ENCODE data around the gene MICA.
"Not testable (repeated sequence)": the region's sequence is repeated elsewhere in the genome, so short reads cannot be mapped to it uniquely, and the experiment has no call there.

The MICA gene

DNA sequence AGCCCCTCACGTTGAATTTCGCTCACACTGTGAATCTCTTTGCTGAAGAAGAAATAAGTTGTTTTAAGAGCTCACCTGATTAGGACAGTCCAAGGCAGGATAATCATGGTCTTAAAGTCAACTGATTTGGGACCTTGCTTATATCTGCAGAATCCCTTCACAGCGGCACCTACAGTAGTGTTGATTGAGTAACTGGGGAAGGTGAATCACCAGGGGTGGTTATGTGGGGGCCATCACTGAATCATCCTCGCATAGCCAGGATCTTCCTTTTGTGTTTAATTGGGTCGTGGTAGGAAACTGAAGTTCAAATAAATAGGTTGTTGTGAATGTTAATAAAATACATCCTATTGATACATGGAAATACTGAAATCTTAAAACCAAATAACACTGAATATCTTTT is 20.2 kb upstream of the MICA start:
- no peak for DNase-seq

DNA sequence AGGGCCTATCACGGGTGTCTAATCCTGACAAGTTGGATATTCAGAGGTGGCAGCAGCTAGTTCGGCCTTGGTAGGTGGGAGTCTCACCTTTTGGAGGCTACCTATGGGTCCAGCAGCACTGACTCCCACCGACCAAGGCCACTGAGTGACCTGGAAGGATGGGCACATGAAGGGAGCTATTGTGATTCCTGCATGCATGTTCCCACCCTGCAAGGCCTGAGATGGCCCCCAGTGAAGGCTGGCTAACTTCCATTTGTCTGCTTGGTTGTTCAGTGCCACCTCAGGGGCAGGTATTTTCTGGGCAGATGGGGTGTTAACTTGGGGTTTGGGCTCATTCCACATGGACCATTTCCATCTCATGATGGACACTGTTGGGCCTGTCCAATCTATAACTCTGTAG is 18.4 kb upstream of the MICA start:
- no peak for DNase-seq

DNA sequence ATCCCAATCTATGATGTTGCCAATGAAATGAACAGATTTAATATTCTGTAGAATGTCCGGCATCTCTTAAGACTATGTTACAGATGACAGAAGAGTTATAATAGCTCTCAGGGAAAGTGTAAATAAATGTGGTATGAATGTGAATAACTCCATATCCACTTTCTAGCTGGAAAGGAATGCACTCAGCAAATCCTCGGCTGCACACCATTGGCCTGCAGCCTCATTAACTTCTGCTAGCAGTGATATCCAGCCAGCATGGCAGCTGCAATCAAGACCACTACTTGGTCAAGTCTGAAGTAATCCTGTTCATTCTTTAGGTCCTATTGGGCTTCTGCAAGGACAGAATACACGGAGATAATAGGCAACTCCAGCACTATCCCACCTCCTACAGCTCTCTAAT is 17.3 kb upstream of the MICA start:
- DNase-seq: no peak

DNA sequence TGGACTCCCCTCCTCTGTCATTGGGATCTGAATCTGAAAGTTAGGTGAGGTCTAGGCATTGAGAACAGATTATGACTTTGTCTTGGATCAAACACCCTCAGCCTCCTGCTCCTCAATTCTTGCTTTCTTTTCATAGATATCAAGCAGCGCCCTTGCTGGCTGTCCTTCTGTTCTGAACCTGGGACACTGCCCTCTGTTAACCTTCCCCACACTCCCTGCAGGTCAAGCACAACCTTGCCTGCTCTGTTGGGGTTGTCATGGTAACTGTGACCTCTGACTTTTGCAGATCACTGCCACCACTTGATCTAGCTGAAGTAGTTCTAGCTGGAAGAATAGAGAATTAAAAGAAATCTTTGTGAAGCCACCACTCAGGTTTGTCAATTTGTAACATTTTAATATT is 16.4 kb upstream of the MICA start:
- DNase-seq: no peak

DNA sequence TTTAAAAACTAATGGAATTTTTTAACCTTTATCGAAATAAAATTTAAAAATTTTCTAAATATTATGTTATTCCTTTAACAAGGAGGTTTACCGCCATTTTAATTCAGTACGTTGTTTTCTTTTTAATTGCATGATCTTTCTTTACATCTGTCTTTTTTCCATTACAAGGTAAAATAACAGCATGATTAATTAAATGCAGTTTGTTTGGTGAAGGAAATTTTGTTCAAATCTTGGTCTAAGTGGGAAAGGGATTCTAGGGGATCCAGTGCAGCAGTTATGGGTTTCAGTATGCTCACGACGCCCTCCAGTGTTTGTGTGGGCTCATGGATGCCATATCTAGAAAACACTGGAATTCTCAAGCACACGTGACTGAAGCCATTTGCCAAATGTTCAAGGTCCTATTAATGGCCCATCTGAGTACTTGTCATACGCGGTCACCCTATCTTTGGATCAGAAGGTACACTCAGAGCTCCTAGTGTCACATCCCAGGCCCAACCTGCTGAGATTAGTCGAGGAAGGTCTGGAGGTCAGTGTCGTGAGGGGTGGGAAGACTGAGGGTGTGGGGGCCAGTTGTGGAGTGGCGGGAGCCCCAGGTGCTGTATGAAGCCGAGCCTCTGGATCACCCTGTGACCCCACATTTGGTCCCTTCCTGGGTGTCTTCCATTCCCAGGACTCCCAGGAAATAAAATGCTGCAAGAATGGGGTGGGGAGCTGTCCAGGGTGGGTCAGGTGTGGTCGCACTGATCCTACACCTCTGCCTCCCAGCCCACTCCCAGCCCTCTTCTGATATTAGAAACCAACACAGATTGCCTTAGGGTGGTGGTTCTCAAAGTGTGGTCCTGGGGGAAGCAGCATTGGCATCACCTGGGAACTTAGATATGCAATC is 14.2 kb upstream of the MICA start:
- DNase-seq: not testable (repeated sequence)

DNA sequence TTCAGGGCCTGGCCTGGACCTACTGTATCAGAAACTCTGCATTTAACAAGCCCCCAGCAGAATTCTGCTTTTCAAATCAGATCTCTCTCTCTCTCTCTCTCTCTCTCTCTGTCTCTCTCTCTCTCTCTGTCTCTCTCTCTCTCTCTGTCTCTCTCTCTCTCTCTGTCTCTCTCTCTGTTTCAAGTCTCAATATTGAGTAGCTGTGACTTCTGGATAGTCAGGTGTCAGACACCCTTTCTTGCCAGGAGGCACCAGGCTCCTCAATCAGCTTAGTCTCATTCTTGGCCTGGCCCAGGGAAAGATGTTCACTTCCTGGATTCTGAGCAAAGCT is 13.6 kb upstream of the MICA start:
- DNase-seq: not testable (repeated sequence)

DNA sequence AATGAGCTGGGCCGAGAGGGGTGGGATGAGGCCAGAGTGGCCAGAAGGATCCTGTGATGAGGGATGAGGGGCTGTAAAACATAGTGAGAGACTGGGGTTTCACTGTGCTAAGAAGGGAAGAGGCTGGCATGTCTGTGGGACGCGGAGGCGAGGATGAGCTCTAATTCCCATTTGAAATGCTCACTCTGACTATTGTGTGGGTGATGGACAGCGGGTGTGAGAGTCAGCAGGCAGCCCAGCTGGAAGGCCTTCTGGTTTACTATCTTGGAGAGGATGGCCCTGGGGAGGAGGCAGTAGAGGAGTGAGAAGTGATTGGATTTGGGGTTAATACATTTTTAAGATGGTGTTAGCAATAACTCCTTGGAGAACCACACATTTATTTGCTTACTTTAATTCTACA is 9.5 kb upstream of the MICA start:
- DNase-seq: no peak

DNA sequence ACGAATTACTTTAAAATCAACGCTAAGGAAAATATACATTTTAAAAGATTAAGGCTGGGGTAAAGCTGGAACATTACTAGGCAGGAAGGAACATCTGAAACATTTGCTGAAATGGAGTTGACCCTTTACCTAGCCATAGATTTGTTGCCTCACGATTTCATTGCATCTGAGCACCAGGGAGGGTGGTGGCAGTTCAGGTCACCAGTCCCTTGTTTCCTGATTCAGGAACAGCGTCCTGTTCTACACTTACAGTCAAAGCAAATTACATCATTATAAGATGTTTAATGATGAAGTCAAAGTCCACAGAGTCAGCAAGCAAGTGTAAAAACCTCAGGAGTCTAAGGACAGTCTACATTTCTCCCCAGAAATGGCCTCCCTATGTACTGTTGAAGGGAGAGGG is 9.0 kb upstream of the MICA start:
- no peak for DNase-seq

DNA sequence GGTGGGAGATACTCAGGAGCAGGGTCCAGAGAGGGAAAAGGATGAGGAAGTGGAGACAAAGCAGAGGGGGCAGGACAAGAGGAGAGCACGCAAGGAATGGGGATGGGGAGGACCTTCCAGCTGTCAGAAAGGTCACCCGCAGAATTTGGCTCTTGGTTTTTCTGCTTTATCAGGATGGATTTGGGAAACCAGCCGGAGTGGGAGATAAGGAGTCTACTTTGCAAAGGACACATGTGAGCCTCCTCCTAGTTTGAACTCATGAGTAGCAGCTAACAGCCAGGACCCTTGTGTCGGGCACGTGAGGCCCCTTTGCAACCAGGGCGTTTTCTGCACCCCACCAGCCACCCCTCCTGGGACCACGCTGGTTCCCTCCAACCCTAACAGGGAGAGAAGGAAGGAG is 7.6 kb upstream of the MICA start:
- DNase-seq: no peak

DNA sequence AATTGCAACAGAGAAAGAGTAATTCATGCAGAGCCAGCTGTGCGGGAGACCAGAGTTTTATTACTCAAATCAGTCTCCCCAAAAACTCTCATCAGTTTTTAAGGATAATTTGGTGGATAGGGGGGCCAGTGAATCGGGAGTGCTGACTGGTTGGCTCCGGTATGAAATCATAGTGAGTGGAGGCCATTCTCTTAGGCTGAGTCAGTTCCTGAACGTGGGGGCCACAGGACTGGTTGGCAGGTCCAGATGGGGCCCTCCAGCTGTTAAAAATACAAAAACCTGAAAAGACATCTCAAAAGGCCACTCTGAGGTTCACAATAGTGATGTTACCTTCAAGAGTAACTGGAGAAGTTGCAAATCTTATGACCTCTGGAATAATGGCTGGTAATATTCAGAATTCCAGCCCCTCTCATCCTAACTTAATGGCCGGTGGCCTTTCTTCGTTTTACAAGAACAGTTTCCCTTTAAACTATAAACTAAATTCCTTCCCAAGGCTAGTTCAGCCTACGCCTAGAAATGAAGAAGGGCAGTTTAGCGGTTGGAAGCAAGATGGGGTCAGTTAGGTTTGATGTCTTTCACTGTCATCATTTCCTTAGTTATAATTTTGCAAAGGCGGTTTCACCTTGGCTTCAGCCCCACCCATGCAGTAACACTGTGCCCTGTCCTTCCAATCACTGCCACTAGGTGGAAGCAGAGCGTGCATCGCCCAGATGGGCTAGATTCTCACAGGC is 6.8 kb upstream of the MICA start:
- DNase-seq: peak; percentile 87

DNA sequence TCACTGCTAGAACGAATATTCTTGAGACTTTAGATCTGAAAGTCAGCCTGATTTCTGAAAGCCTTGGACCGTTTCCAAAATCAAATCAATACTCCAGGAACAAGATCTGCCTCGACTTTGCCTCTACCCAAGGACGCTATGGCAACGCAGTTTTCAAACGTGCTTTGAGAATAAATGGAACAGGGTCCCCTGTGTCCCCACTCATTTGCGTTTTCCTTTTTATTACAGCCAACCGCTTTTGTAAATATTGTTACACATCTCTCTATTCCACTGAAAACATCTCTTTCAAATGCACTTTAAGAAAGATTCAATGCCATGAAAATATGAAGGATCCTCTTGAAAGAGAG is 6.3 kb upstream of the MICA start:
- not testable (repeated sequence) for DNase-seq

DNA sequence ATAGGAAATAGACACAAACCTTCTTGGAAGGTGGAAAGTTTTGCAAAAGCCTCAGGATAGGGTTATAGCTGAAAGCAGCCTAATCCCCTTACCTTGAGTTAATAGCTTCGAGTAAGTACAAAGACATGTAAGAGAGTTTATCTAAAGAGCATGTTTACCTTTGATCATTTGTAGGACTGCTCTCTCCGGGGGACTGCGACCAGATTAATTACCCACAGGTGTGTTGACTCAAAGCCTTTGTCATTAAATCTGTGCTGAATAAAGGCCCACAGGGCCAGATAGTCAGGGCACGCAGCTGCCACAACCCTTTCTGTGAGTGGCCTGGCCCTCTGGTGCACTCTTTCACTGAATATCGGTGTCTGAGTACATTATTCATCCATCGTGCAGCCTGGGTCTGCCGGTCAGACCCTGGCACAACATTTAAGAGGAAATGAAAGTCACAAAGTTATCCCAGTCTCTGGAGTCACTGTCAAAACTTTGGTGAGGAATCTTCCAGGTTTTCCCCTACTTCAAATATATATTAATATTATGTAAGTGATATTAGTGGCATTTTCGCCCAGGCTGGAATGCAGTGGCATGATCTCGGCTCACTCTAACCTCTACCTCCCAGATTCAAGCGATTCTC is 5.4 kb upstream of the MICA start:
- DNase-seq: no peak

DNA sequence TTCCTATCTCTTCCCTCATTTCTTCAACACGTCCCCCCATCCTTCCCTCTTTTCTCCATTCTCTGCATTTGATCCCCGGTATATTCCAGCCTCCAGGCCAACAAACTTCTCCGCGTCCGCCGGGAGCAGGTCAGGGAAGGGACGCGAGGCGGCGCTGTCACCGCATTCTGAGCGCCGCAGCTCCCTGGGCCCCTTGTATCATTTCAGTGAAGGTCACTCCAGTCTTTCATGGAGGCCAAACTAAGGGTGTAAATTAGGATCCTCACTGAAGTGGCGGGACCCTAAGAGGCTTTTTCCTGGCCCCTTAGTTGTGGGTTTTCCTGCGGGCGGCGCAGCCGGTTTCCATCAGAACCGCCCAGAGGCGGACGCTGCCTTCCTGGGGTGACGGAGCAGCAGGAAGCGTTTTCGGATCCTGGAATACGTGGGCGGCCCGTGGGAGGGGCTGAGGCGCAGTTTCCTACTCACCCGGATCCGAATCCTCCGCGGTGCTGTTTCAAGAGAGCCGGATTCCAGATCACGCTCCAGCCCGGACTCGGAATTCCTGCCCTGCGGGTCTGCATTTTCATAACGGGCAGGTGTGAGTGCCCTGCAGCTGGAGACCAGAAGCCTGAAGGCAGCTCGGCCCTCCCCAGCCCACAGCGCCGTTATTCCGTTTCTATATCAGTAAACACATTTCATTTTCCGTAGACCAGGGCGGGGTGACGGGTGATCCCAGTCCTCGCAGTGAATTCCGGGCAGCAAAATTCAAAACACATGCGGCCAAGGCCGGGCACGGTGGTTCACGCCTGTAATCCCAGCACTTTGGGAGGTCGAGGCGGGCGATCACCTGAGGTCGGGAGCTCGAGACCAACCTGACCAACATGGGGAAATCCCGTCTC is 3.6 kb upstream of the MICA start:
- peak; percentile 45 for DNase-seq

DNA sequence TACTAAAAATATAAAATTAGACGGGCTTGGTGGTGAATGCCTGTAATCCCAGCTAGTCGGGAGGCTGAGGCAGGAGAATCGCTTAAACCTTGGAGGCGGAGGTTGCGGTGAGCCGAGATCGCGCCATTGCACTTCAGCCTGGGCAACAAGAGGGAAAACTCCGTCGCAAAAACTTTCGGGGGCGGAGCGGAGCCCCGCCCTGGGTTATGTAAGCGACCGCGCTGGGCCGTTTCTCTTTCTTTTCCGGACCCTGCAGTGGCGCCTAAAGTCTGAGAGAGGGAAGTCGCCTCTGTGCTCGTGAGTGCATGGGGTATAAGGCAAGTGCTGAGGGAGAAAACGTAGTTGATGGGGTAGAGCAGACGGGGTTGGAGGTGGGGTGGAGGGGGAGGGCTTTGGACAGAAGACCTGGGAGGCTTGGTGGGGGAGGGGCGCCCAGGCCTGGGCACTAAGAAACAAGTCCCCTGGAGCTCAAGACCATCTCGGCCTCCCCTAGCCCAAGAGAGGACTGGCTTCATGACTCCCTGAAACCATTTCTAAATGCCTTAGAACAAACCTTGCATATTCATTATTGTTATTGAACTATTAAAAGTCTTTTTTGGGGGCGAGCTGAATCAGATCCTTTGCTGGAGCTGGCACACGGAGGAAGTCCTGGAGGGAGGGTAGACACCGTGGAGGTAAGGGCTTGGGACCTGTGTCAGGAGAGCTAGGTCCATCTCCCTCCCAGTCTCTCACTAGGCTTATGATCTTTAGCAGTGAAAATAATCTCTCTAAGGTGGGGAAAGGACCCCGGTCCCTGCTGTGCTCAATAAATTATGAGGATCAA is 2.7 kb upstream of the MICA start:
- DNase-seq: peak; percentile 73

DNA sequence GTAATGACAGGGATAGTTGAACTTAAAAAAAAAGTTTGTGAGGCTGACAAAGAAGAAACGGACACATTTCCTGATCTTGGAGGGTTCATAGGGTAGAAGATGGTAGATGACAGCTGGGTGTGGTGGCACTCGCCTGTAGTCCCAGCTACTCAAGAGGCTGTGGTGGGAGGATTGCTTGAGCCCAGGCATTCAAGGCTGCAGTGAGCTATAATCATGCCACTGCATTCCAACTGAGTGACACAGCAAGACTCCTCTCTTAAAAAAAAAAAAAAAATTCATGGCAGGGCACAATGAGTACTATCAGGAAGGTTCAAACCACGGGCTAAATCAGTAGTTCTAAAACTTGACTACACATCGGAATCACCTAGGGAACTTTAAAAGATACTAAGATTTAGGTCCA is 2.0 kb upstream of the MICA start:
- no peak for DNase-seq

DNA sequence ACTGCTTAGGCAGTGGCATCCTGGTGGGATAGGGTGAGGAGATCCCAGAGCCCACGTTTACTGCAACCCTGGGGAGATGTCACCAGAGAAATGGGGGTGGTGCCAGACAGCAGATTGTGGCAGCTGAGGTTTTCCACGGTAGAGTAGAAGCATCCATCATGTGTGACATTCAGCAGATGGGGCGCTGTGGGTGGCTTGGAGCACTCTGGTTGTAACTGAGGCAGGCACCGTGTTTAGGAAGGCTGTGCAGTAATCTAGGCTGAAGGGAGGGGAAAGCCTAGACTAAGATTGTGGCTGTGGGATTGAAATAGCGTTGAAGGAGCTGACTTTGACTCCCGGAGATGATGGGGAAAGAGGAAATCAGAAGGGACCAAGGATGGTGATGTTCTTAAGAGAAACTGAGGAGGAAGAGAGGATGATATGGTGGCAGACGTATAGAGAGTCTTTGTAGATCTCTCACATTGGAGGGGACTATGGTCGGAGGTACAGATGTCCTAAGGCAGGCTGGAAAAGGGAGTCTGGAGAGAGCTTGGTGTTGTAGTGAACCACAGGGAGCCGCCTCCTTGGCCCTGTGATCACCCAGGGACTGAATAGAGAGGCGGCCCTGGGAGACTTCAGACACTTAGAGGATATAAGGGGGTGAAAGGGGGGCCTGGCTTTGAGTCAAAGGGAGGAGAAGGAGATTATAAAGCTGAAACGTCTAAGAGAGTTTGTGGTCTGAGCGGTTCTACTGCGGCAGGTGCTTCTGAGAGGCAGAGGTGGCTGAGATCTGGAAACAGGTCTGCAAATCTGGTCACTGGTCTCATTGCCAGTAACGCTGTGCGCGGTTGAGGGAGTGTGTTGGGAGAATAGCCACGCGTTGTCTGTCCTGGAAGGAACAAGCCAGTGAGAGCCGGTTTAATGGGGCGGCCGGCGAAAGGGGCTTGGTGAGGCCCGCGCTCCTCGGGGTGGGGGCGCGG is 792 bp upstream of the MICA start:
- peak; percentile 42 for DNase-seq

DNA sequence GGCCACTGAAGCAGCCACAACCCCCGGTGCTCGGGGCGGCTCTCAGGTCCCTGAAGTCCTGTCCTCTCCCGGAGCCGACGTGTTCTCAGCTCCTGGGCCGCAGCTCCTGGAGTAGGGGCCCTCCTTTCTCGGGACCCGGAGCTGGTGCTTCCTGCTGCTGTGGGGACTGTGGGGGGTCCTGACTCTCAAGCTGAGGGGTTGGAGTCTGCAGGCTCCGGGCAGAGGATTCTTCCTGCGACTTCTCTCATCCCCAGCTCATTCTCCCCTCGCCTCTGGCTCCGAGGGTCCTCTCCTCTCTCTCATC is 618 bp downstream of the MICA start:
- not testable (repeated sequence) for DNase-seq

DNA sequence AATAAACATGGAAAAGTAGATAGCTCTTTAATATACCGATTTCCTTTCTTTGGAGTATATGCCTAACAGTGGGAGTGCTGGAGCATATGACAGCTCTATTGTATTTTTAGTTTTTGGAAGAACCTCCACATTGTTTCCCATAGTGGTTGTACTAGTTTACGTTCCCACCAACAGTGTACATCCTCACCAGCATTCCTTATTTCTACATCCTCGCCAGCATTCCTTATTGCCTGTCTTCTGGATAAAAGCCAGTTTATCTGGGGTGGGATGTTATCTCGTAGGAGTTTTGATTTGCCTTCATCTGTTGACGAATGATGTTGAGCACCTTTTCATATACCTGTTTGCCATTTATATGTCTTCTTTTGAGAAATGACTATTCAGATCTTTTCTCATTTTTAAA is 2.6 kb downstream of the MICA start:
- DNase-seq: no peak

DNA sequence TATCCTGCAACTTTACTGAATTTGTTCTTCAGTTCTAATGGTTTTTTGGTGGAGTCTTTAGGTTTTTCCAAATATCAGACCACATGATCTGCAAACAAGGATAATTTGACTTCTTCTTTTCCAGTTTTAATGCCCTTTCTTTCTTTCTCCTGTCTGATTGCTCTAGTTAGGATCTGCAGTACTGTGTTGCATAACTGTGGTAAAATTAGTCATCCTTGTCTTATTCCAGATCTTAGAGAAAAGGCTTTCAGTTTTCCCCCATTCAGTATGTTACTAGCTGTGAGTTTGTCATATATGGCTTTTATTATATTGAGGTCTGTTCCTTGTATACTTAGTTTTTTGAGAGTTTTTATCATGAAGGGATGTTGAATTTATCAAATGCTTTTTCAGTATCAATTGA is 4.3 kb downstream of the MICA start:
- DNase-seq: no peak

DNA sequence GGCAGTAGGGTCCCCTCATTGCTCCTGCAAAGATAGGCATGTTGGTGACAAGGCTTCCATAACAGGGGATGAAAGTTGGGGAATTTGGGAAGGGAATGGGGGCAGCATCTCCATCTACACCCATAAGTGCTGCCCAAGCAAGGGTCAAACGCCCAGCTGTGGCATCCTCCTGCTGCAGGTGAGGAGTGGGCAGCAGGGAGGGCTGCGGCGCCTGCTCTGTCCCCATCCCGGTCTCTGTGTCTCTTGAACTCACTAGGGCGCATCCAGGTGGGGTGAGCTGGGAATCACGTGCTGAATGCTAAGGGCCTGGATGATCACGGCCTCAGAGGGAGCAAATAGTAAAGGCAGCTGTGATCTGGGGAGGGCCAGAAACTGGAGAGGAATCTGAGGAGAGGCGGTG is 9.1 kb downstream of the MICA start:
- DNase-seq: no peak

DNA sequence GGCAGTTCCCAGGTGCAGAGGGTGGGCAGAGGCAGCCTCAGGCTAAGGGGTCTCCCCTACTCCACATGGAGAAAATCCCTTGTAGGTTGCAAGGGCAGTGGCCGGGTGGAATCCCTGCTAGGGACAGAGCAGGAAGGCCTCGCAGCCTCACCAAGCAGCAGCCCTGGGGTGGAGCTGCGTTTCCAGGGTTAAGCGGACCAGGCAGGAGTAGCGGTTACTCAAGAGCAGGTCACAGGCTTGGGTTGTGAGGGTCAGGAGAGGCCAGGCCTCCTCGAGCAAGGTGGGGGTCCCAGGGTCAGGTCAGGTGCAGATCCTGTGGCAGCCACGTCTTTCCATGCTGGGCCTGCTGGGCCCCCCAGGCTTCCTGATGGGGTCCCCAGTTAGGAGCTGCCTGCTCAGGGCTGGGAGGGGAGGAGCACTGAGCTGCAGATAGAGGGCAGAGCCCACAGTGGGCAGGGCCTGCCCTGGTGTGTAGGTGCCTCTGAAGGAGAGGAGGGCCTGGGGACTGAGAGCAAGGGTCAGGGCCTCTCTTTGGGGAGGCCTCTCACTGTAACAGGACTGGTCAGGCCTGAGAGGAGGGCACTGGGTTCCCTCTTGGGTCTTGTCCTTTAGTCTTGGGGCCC is 10.9 kb downstream of the MICA start:
- not testable (repeated sequence) for DNase-seq
